ENCODE data around the gene CHD9.
"Not testable (repeated sequence)": the region's sequence is repeated elsewhere in the genome, so short reads cannot be mapped to it uniquely, and the experiment has no call there.

CHD9 gene

GRCh38 chr16:53166099-53166498, 111.3 kb downstream of the CHD9 start:
- no peaks in the 10 kb centered on the region for H3K9me3 Mint-ChIP-seq
- no peaks in the 10 kb centered on the region for H3K36me3 Mint-ChIP-seq
- no peaks in the 10 kb centered on the region for H3K4me1 Mint-ChIP-seq
- H3K27me3 Mint-ChIP-seq: no peaks in the 10 kb centered on the region
- no peak overlapping the region for H3K4me3 Mint-ChIP-seq
- no peak overlapping the region for H3K27ac Mint-ChIP-seq
- CTCF ChIA-PET: interaction anchor here (2.0 kb wide), 1 partner anchor 111 kb away, joined by 5 read pairs; the partner anchor contains the start of gene CHD9
- DNase-seq: no peak

GRCh38 chr16:53168744-53169143, 114.0 kb downstream of the CHD9 start:
- CTCF ChIA-PET: interaction anchor here (0.6 kb wide), 1 partner anchor 122 kb away, joined by 3 read pairs; no protein-coding TSS in a partner anchor
- Mint-ChIP-seq H3K9me3 (no peaks in the 10 kb centered on the region), H3K4me3 (no peak overlapping the region), H3K27ac (no peak overlapping the region), H3K27me3 (no peaks in the 10 kb centered on the region), H3K36me3 (no peaks in the 10 kb centered on the region), H3K4me1 (no peaks in the 10 kb centered on the region)
- DNase-seq: no peak

GRCh38 chr16:53172517-53172916, 117.7 kb downstream of the CHD9 start:
- CTCF ChIA-PET: no interaction called here
- no peaks in the 10 kb centered on the region for H3K9me3 Mint-ChIP-seq

GRCh38 chr16:53175118-53175517, 120.3 kb downstream of the CHD9 start:
- CTCF ChIA-PET: interaction anchor here (1.2 kb wide), 1 partner anchor 15 kb away, joined by 3 read pairs; no protein-coding TSS in a partner anchor
- H3K27ac Mint-ChIP-seq: no peak overlapping the region
- no peaks in the 10 kb centered on the region for H3K27me3 Mint-ChIP-seq
- no peaks in the 10 kb centered on the region for H3K9me3 Mint-ChIP-seq
- no peaks in the 10 kb centered on the region for H3K4me1 Mint-ChIP-seq
- DNase-seq: no peak
- H3K4me3 Mint-ChIP-seq: no peak overlapping the region
- H3K36me3 Mint-ChIP-seq: peaks cover 2% of the 10 kb centered on the region

More at GRCh38 chr16:53172517-53172916, 117.7 kb downstream of the CHD9 start:
- Mint-ChIP-seq H3K27me3 (no peaks in the 10 kb centered on the region), H3K36me3 (peaks cover 2% of the 10 kb centered on the region), H3K27ac (no peak overlapping the region), H3K4me1 (no peaks in the 10 kb centered on the region), H3K4me3 (no peak overlapping the region)
- DNase-seq: no peak

- Mint-ChIP-seq H3K27ac (no peak overlapping the region), H3K9me3 (no peaks in the 10 kb centered on the region), H3K4me1 (no peaks in the 10 kb centered on the region), H3K4me3 (no peak overlapping the region), H3K36me3 (peaks cover 4% of the 10 kb centered on the region), H3K27me3 (no peaks in the 10 kb centered on the region)
- DNase-seq: no peak
- CTCF ChIA-PET: interaction anchor here (1.2 kb wide), 1 partner anchor 16 kb away, joined by 3 read pairs; no protein-coding TSS in a partner anchor
These were observed 121.6 kb downstream of the CHD9 start for GRCh38 chr16:53176434-53176833.

- H3K36me3 Mint-ChIP-seq: peaks cover 20% of the 10 kb centered on the region
- H3K9me3 Mint-ChIP-seq: peaks cover 23% of the 10 kb centered on the region
- H3K27me3 Mint-ChIP-seq: no peaks in the 10 kb centered on the region
- no peak overlapping the region for H3K27ac Mint-ChIP-seq
- H3K4me3 Mint-ChIP-seq: no peak overlapping the region
- no peak for DNase-seq
- H3K4me1 Mint-ChIP-seq: no peaks in the 10 kb centered on the region
- CTCF ChIA-PET: no interaction called here
These were observed 128.7 kb downstream of the CHD9 start for GRCh38 chr16:53183442-53183841.

GRCh38 chr16:53185741-53186140, 130.9 kb downstream of the CHD9 start:
- DNase-seq, H3K4me3 Mint-ChIP-seq, H3K27me3 Mint-ChIP-seq, H3K27ac Mint-ChIP-seq, H3K4me1 Mint-ChIP-seq, CTCF ChIA-PET: not testable (repeated sequence)
- Mint-ChIP-seq H3K36me3 (peaks cover 18% of the 10 kb centered on the region), H3K9me3 (peaks cover 23% of the 10 kb centered on the region)

GRCh38 chr16:53187775-53188174, 133.0 kb downstream of the CHD9 start:
- CTCF ChIA-PET: no interaction called here
- H3K27ac Mint-ChIP-seq: no peak overlapping the region
- H3K27me3 Mint-ChIP-seq: no peaks in the 10 kb centered on the region
- peaks cover 18% of the 10 kb centered on the region for H3K36me3 Mint-ChIP-seq
- peaks cover 23% of the 10 kb centered on the region for H3K9me3 Mint-ChIP-seq
- no peak for DNase-seq
- no peak overlapping the region for H3K4me3 Mint-ChIP-seq
- H3K4me1 Mint-ChIP-seq: no peaks in the 10 kb centered on the region

GRCh38 chr16:53191413-53191812, 136.6 kb downstream of the CHD9 start:
- no peaks in the 10 kb centered on the region for H3K4me1 Mint-ChIP-seq
- peaks cover 5% of the 10 kb centered on the region for H3K36me3 Mint-ChIP-seq
- peaks cover 6% of the 10 kb centered on the region for H3K9me3 Mint-ChIP-seq
- H3K4me3 Mint-ChIP-seq: no peak overlapping the region
- no peak for DNase-seq
- H3K27ac Mint-ChIP-seq: peak overlapping the region; percentile 62
- H3K27me3 Mint-ChIP-seq: no peaks in the 10 kb centered on the region
- CTCF ChIA-PET: no interaction called here

GRCh38 chr16:53198933-53199332, 144.1 kb downstream of the CHD9 start:
- Mint-ChIP-seq H3K27ac (no peak overlapping the region), H3K36me3 (peaks cover 5% of the 10 kb centered on the region), H3K9me3 (peaks cover 4% of the 10 kb centered on the region), H3K4me3 (no peak overlapping the region), H3K4me1 (no peaks in the 10 kb centered on the region), H3K27me3 (no peaks in the 10 kb centered on the region)
- CTCF ChIA-PET: no interaction called here
- DNase-seq: no peak

- H3K27ac Mint-ChIP-seq: no peak overlapping the region
- H3K36me3 Mint-ChIP-seq: peaks cover 5% of the 10 kb centered on the region
- H3K27me3 Mint-ChIP-seq: no peaks in the 10 kb centered on the region
- no peaks in the 10 kb centered on the region for H3K4me1 Mint-ChIP-seq
- no peak for DNase-seq
- CTCF ChIA-PET: no interaction called here
- H3K4me3 Mint-ChIP-seq: no peak overlapping the region
- H3K9me3 Mint-ChIP-seq: peaks cover 4% of the 10 kb centered on the region
These were observed 147.1 kb downstream of the CHD9 start for GRCh38 chr16:53201900-53202299.

GRCh38 chr16:53202398-53202797, 147.6 kb downstream of the CHD9 start:
- H3K4me1 Mint-ChIP-seq: no peaks in the 10 kb centered on the region
- H3K27ac Mint-ChIP-seq: no peak overlapping the region
- CTCF ChIA-PET: no interaction called here
- no peak overlapping the region for H3K4me3 Mint-ChIP-seq
- no peaks in the 10 kb centered on the region for H3K27me3 Mint-ChIP-seq
- peaks cover 5% of the 10 kb centered on the region for H3K36me3 Mint-ChIP-seq
- DNase-seq: no peak
- peaks cover 4% of the 10 kb centered on the region for H3K9me3 Mint-ChIP-seq

- no peaks in the 10 kb centered on the region for H3K27me3 Mint-ChIP-seq
- no peaks in the 10 kb centered on the region for H3K9me3 Mint-ChIP-seq
- DNase-seq: no peak
- H3K27ac Mint-ChIP-seq: peak overlapping the region; percentile 87
- peaks cover 5% of the 10 kb centered on the region for H3K36me3 Mint-ChIP-seq
- H3K4me3 Mint-ChIP-seq: peak overlapping the region; percentile 64
- CTCF ChIA-PET: interaction anchor here (0.7 to 3.0 kb wide), 9 partner anchors 16 to 153 kb away, joined by 3 to 17 read pairs (median 3); partner anchors contain the start of gene CHD9
- H3K4me1 Mint-ChIP-seq: peaks cover 12% of the 10 kb centered on the region
These were observed 153.3 kb downstream of the CHD9 start for GRCh38 chr16:53207810-53208752.

- Mint-ChIP-seq H3K27me3 (no peaks in the 10 kb centered on the region), H3K9me3 (no peaks in the 10 kb centered on the region), H3K4me3 (peak overlapping the region; percentile 1), H3K27ac (no peak overlapping the region), H3K4me1 (peaks cover 12% of the 10 kb centered on the region), H3K36me3 (peaks cover 5% of the 10 kb centered on the region)
- no peak for DNase-seq
- CTCF ChIA-PET: interaction anchor here (3.0 kb wide), 1 partner anchor 154 kb away, joined by 17 read pairs; the partner anchor contains the start of gene CHD9
These were observed 154.6 kb downstream of the CHD9 start for GRCh38 chr16:53209429-53209828.

- Mint-ChIP-seq H3K4me1 (peaks cover 12% of the 10 kb centered on the region), H3K9me3 (no peaks in the 10 kb centered on the region), H3K4me3 (no peak overlapping the region), H3K27ac (no peak overlapping the region), H3K27me3 (no peaks in the 10 kb centered on the region), H3K36me3 (peaks cover 5% of the 10 kb centered on the region)
- CTCF ChIA-PET: no interaction called here
- DNase-seq: no peak
These were observed 155.1 kb downstream of the CHD9 start for GRCh38 chr16:53209877-53210276.

All from activated naive CD4-positive, alpha-beta T cell treated with anti-CD3 and anti-CD28 coated beads, Interleukin-2, amount 10 ng/mL, durations not matched to agents 7 days and 5 days (primary cell).